LNCaP clone FGC (cell line): ENCODE measurements around the gene ZFYVE26.
A peak's percentile ranks its signal among the peaks of the same experiment; 100 is the strongest.
"Not testable (repeated sequence)": the region's sequence is repeated elsewhere in the genome, so short reads cannot be mapped to it uniquely, and the experiment has no call there.

ENCODE experiments used
- DNase-seq: peaks from one replicate; pipeline ENCODE4 v3.0.0-alpha.2; 2011; ENCODE audit warnings: low read depth
- H3K4me3 ChIP-seq: 2 replicates; pipeline ENCODE4 v1.5.1; 2011; ENCODE audit warnings: mild to moderate bottlenecking, low read depth, low read length, control low read depth
- CTCF ChIP-seq: IDR thresholded peaks from 2 replicates; pipeline ENCODE4 v1.5.1; 2012; ENCODE audit warnings: mild to moderate bottlenecking; ENCODE audit not compliant: control insufficient read depth, insufficient read depth; ENCODE audit errors: extremely low read depth

Gene ZFYVE26

DNA sequence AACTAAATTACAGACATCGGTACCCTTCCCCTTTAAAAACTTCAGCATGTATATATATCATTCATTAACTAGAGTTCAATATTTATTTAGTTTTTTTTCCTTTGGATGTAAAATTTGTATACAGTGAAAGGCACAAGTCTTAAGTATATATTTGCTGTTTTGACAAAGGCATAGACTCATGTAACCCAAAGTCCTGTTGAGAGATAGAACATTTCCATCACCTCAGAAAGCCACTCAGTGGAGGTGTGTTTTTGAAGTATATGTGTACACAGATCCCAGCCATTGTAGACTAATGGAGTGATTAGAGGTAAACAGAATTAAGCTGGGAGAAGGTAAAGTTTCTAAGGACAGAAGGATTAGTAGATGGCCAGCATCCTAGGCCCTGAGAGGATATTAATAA, 99.3 kb downstream of the ZFYVE26 start:
- no peak overlapping the region for H3K4me3 ChIP-seq
- TF ChIP-seq CTCF = no peak
- no peak for DNase-seq

DNA sequence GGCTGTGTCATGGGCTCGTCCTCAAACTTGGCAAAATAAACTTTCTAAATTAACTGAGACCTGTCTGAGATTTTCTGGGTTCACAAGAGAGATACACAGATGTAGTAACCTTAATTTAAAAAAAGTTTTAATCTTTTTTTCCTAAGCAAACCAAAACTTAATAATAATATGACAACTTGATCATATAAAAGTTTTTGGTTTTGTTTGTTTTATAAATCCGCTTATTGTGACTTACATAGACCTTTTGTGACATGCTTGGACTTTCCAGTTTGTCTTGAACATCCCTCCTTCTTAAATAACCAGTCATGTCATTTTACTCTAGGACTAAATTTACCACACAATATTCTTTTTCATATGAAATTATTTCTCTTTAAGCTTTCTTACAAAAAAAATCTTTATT, 106.2 kb downstream of the ZFYVE26 start:
- DNase-seq = no peak
- no peak overlapping the region for H3K4me3 ChIP-seq
- TF ChIP-seq CTCF = no peak

DNA sequence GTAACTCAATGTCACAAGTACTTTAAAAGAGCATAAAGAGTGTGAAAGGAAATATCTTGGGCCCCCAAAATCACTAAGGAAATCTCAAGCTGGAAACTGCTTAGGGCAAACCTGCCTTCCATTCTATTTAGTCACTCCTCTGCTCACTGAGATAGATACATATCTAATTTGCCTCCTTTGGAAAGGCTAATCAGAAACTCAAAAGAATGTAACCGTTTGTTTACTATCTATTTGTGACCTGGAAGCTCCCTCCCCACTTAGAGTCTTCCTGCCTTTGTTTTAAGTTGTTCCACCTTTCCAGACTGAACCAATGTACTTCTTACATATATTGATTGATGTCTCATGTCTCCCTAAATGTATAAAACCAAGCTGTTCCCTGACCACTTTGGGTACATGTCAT, 106.6 kb downstream of the ZFYVE26 start:
- not testable (repeated sequence) for H3K4me3 ChIP-seq, DNase-seq

DNA sequence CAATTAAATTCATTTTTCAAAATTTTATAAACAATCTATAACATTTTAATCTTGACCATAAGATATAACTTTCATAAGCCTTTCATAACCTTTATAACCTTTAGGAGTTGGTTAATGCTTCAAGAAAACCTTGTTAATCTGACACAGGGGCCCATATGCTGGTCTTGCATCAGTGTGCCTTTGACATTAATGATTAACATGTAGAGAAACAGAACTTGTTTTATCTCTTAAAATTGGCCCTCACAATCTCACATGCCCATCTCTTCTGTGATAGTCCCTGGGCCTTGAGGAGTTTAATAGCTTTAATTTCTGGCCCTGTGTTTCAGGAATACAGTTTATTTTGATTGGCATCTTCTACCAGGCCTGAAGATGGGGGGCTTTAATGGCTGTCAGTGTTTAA, 107.0 kb downstream of the ZFYVE26 start:
- DNase-seq, H3K4me3 ChIP-seq: not testable (repeated sequence)

- TF ChIP-seq CTCF = no peak
Observed at GRCh38 chr14:67705211-67705610, 111.2 kb downstream of the ZFYVE26 start.

DNA sequence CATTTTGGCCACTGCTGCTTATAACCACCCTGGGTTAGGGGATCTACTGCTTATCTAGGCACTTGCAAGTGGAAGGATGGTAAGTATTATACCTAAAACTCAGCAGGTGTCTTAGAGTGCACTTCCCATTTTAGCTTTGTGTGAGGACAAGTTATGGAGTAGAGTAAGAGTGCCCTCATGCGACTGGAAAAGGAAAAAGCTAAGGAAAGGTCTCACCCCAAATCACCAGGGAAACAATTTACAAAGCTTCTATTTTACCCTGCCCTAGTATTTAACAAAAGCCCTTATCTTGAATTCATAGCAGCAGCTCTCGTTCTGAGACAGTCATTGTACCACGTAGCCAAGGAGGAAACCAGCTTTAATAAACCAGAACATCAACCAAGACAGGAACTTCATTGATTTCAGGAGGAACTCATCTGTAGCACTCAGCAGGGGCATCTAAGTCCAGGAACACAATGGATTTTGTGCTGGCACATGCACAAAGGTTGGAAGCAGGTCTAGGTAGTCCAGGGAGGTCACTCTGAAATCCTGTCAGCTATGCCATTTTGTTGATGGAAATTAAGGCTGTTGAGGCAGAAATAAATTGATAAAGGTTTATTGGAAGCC, 111.8 kb downstream of the ZFYVE26 start:
- H3K4me3 ChIP-seq = no peak overlapping the region
- peak; percentile 69 for DNase-seq
- peak; percentile 76 for TF ChIP-seq CTCF

More at GRCh38 chr14:67705211-67705610, 111.2 kb downstream of the ZFYVE26 start:
- H3K4me3 ChIP-seq = no peak overlapping the region
- no peak for DNase-seq

DNA sequence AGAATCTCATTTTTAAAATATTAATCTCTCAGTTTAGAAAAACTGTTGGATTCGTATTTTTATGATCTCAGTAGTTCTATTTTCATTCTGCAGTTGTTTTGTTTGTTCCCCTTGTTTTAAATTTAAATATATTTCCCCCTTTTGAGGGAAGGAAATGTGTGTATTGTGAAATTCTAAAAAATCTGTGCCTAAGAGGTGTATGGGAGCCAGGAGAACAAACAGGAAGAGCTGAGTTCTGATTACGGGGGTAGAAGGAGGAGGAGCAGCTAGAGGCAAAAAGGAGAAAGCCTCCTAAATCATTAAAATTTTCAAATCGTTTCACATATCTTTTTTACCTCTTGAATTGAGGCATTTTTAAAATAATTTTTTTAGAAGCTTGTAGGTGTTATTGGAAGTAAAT, 112.4 kb downstream of the ZFYVE26 start:
- no peak overlapping the region for H3K4me3 ChIP-seq
- no peak for TF ChIP-seq CTCF
- DNase-seq = no peak

DNA sequence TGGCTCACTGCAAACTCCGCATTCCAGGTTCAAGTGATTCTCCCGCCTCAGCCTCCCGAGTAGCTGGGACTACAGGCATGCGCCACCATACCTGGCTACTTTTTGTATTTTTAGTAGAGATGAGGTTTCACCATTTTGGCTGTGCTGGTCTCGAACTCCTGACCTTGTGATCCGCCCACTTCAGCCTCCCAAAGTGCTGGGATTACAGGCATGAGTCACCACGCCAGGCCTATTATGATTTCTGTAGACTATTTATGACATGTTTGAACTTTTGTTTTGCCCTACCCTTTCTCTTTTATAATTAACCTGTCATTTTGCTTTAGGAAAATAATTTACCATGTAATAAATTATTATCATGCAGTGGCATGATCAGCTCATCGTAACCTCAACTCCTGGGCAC, 114.9 kb downstream of the ZFYVE26 start, which contains the start of gene RDH12:
TSS of gene RDH12 (plus strand) at position 395 of the 400 bp plus-strand sequence. CDS start 20,757 bp downstream, outside the sequence.
- not testable (repeated sequence) for H3K4me3 ChIP-seq, DNase-seq

GRCh38 chr14:67698179-67698578, 118.2 kb downstream of the ZFYVE26 start:
- no peak for TF ChIP-seq CTCF
- no peak for DNase-seq

More at GRCh38 chr14:67698179-67698578, 118.2 kb downstream of the ZFYVE26 start:
- H3K4me3 ChIP-seq = no peak overlapping the region
